ENCODE measurements around the gene APEH.

Gene APEH

DNA sequence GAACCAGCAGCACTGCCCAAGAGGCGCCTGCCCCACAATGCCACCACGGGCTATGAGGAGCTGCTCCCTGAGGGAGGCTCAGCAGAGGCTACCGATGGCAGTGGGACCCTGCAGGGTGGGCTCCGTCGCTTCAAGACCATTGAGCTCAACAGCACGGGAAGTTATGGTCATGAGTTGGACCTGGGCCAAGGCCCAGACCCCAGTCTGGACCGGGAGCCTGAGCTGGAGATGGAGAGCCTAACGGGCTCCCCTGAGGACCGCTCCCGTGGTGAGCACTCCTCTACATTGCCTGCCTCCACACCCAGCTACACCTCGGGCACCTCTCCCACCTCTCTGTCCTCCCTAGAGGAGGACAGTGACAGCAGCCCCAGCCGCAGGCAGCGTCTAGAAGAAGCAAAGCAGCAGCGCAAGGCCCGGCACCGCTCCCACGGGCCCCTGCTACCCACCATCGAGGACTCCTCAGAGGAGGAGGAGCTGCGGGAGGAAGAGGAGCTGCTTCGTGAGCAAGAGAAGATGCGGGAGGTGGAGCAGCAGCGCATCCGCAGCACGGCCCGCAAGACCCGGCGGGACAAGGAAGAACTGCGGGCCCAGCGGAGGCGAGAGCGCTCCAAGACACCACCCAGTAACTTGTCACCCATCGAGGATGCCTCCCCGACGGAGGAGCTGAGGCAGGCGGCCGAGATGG, 21.8 kb upstream of the APEH start:
- DNase-seq = no peak

DNA sequence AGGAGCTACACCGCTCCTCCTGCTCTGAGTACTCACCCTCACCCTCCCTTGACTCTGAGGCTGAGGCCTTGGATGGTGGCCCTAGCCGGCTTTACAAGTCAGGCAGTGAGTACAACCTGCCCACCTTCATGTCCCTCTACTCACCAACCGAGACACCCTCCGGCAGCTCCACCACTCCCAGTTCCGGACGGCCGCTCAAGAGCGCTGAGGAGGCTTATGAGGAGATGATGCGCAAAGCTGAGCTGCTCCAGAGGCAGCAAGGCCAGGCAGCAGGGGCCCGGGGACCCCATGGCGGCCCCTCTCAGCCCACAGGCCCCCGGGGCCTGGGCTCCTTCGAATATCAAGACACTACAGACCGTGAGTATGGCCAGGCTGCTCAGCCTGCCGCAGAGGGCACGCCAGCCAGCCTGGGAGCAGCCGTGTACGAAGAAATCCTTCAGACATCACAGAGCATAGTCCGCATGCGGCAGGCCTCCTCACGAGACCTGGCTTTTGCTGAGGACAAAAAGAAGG, 21.2 kb upstream of the APEH start:
- DNase-seq = no peak

DNA sequence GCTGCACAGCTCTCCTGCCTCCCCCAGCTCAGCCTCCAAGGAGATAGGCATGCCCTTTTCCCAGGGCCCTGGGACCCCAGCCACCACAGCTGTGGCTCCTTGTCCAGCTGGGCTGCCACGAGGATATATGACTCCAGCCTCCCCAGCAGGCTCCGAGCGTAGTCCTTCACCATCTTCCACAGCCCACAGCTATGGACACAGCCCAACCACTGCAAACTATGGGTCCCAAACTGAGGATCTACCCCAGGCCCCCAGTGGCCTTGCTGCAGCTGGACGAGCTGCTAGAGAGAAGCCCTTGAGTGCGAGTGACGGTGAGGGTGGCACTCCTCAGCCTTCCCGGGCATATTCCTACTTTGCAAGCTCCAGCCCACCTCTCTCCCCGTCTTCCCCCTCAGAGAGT, 20.5 kb upstream of the APEH start:
- DNase-seq = no peak

DNA sequence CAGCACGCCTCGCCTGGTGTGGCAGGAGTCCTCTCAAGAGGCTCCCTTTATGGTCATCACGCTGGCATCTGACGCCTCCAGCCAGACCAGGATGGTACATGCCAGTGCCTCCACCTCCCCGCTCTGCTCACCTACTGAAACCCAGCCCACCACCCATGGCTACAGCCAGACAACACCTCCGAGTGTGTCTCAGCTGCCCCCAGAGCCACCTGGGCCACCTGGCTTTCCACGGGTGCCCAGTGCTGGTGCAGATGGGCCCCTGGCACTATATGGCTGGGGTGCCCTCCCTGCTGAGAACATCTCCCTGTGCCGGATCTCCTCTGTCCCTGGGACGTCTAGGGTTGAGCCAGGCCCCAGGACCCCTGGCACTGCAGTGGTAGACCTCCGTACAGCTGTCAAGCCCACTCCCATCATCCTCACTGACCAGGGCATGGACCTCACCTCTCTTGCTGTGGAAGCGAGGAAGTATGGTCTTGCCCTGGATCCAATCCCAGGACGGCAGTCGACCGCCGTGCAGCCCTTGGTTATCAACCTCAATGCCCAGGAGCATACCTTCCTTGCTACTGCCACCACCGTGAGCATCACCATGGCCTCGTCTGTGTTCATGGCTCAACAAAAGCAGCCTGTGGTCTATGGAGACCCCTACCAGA, 19.9 kb upstream of the APEH start:
- DNase-seq = no peak

DNA sequence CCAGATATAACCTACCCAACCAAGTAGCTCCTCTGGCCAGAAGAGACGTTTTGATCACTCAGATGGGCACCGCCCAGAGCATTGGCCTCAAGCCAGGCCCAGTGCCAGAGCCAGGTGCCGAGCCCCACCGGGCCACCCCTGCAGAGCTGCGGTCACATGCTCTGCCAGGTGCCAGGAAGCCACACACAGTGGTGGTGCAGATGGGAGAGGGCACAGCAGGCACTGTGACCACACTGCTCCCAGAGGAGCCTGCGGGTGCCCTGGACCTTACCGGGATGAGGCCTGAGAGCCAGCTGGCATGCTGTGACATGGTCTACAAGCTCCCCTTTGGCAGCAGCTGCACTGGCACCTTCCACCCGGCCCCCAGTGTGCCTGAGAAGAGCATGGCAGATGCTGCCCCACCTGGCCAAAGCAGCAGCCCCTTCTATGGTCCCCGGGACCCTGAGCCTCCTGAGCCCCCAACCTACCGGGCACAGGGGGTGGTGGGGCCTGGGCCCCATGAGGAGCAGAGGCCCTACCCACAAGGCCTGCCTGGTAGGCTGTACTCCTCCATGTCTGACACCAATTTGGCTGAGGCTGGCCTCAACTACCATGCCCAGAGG, 19.1 kb upstream of the APEH start:
- DNase-seq = no peak

DNA sequence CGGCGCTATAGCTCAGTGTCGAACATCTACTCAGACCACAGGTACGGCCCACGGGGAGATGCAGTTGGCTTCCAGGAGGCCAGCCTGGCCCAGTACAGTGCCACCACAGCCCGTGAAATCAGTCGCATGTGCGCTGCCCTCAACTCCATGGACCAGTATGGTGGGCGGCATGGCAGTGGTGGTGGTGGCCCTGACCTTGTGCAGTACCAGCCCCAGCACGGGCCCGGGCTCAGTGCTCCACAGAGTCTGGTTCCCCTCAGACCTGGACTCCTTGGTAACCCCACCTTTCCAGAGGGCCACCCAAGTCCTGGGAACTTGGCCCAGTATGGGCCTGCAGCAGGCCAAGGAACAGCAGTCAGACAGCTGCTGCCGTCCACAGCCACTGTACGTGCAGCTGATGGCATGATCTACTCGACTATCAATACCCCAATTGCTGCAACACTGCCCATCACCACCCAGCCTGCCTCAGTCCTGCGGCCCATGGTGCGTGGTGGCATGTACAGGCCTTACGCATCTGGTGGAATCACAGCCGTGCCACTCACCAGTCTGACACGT, 18.3 kb upstream of the APEH start:
- DNase-seq = no peak

DNA sequence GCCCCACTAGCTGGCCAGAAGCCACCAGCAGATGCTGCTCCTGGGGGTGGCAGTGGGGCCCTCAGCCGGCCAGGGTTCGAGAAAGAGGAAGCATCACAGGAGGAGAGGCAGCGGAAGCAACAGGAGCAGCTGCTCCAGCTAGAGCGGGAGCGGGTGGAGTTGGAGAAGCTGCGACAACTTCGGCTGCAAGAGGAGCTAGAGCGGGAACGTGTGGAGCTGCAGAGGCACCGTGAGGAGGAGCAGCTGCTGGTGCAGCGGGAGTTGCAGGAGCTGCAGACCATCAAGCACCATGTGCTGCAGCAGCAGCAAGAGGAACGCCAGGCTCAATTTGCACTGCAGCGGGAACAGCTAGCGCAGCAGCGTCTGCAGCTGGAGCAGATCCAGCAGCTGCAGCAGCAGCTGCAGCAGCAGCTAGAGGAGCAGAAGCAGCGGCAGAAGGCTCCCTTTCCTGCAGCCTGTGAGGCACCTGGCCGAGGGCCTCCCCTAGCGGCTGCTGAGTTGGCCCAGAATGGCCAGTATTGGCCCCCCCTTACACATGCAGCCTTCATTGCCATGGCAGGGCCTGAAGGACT, 17.5 kb upstream of the APEH start:
- DNase-seq = no peak

DNA sequence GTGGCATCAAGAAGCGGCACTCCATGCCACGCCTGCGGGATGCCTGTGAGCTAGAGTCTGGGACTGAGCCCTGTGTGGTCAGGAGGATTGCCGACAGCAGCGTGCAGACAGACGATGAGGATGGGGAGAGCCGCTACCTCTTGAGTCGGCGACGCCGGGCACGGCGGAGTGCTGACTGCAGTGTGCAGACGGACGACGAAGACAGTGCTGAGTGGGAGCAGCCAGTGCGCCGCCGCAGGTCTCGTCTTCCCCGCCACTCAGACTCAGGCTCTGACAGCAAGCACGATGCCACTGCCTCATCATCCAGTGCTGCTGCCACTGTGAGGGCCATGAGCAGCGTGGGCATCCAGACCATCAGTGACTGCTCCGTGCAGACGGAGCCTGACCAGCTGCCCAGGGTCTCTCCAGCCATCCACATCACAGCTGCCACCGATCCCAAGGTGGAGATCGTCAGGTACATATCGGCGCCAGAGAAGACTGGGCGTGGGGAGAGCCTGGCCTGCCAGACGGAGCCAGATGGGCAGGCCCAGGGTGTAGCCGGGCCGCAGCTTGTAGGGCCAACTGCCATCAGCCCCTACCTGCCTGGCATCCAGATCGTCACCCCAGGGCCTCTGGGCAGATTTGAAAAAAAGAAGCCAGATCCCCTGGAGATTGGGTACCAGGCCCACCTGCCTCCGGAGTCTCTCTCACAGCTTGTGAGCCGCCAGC, 16.8 kb upstream of the APEH start:
- no peak for DNase-seq

DNA sequence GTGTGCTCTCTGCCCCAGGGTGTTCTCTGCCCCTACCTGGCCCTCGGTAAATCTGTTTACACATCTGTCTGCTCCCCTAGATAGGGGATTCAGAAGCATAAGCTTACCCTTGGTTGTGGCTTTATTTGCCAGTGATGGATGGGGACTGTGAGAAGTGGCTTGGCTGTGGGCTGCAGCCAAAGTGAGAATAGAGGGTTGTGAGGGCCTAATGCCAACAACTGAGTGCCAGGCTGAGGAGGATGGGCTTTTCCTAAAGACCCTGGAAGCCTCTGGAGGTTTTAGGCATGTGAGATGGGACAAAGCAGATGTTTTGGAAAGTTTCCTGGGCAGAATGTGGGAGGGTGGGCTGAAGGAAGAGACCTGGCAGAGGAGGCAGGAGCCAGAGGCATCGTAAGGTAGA, 15.4 kb upstream of the APEH start:
- no peak for DNase-seq

DNA sequence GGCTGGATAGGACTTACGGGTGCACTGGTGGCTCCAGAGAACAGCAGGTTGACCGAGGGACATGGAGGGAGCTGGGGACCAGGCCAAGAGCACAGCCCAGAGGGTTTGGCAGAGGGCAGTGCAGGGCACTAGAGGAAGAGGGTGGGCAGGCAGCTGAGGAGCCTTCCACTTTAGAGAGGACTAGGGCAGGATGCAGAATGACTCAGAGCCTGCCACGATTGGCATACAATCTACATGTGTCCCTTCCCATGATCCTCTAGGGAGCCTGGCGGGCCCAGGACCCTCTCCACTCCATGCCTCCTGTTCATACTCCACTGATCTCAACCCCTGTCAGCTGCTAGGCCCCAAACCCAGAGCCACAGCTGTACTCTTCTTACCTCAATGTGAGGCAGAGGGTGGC, 14.4 kb upstream of the APEH start:
- DNase-seq = no peak

DNA sequence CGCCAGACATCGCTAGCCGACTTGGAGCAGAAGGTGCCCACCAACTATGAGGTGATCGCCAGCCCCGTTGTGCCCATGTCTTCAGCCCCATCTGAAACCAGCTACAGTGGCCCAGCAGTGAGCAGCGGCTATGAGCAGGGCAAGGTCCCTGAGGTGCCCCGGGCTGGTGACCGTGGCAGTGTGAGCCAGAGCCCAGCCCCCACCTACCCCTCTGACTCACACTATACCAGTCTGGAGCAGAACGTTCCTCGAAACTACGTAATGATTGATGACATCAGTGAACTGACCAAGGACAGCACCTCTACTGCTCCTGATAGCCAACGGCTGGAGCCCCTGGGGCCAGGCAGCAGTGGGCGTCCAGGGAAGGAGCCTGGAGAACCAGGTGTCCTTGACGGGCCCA, 12.9 kb upstream of the APEH start:
- DNase-seq = no peak

DNA sequence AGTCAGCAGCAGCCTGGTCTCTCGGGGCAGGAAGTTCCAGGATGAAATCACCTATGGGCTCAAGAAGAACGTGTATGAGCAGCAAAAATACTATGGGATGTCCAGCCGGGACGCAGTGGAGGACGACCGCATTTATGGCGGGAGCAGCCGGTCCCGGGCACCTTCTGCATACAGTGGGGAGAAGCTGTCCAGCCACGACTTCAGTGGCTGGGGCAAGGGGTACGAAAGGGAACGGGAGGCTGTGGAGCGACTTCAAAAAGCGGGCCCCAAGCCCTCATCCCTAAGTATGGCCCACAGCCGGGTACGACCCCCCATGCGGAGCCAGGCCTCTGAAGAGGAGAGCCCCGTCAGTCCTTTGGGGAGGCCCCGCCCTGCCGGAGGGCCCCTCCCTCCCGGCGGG, 12.1 kb upstream of the APEH start:
- DNase-seq = no peak

DNA sequence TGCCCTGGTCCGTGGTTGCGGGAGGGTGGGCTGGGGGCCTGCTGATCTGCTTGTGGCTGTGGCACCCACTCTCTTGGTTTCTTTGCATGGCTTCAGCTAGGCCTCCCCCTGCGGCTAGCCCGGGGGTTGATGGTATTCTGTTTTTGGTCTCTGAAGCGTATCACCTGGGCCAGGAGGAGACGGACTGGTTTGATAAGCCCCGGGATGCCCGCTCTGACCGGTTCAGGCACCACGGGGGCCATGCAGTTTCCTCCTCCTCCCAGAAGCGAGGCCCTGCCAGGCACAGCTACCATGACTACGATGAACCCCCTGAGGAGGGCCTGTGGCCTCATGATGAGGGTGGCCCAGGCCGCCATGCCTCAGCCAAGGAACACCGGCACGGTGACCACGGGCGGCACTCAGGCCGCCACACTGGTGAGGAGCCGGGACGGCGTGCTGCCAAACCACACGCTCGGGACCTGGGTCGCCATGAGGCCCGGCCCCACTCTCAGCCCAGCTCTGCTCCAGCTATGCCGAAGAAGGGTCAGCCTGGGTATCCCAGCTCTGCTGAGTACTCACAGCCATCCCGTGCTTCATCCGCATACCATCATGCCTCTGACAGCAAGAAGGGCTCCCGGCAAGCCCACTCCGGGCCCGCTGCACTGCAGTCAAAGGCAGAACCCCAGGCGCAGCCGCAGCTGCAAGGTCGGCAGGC, 11.3 kb upstream of the APEH start:
- DNase-seq = no peak

DNA sequence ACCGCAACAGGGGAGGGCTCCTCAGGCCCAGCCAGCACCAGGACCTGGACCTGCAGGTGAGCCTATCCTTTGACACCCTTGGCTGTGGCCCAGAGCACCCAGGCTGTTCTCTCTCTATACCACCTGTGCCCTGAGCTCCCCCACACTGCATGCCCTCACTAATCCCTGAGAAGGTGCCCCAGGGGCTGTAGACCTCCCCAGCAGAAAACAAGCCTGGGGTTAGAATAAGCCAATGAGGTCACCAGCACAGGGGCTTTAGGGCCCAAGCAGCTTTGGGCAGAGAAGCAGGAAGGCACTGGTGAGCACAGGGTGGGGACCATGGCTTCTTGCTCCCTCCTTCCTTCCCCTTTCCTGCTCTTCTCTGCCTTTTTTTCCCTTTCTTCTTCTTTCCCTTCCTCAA, 10.3 kb upstream of the APEH start:
- no peak for DNase-seq

DNA sequence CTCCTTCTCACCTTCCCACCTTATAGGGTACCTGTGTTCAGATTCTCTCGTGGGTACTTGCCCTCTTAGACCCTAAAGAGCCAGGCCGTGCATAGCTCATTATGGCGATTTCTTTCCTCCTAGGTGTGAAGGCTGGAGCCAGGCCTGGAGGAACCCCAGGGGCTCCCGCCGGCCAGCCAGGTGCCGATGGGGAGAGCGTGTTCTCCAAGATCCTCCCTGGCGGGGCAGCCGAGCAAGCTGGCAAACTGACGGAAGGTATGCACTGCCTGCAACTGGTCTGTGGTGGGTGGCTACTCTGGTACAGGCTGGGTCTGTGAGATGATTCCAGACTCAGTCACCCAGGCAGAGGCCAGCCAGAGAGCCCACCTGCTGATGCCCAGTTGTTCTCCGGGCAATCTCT, 9.9 kb upstream of the APEH start:
- DNase-seq = no peak

DNA sequence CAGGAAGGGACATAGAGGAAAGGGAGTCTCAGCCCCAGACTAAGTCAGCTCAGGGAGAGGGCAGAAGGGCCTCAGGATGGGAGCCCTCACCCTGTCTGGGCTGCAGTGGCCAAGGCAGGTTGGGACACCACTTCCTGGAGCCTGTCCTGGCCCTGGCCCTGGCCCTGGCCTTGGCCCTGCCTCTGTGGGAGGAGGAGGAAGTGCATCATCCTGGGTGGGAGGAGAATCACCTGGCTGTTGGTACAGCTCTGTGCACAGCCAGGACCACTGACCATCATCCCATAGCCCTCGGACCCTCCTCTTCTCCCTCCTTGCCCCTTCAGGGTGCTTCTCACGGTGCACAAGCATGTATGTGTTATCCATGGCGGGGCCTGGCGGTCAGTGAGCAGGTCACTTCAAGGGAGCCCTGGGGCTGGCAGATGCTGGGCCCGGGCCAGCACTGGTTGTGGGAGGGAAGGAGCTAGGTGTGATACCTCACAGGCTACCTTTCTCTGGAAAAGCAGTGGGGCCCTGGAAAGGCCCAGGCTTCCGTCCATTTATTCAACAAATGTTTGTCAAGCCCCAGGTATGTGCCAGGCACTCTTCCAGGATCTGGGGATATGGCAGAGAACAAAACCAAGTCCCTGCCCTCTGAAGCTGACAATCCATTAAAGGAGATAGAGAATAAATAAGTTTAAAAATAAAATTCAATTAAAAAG, 8.2 kb upstream of the APEH start:
- no peak for DNase-seq

DNA sequence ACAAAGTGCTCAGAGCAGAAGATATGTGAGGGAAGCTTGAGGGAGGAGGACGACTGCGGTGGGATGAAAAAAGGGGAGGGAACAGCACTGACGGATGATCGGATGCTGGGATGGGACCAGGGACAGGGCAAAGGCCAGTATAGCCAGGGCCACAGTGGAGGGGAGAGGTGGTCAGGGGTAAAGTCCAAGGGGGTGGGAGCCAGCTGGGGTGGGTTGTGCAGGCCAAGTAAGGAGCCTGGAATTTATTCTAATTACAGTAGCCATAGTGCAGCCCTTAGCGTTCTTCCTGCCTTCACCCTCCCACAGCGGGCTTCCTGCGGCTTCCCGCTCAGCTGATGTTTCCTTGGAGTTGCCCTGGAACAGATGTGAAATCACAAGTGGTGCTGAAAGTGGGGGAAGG, 7.6 kb upstream of the APEH start:
- DNase-seq = no peak

DNA sequence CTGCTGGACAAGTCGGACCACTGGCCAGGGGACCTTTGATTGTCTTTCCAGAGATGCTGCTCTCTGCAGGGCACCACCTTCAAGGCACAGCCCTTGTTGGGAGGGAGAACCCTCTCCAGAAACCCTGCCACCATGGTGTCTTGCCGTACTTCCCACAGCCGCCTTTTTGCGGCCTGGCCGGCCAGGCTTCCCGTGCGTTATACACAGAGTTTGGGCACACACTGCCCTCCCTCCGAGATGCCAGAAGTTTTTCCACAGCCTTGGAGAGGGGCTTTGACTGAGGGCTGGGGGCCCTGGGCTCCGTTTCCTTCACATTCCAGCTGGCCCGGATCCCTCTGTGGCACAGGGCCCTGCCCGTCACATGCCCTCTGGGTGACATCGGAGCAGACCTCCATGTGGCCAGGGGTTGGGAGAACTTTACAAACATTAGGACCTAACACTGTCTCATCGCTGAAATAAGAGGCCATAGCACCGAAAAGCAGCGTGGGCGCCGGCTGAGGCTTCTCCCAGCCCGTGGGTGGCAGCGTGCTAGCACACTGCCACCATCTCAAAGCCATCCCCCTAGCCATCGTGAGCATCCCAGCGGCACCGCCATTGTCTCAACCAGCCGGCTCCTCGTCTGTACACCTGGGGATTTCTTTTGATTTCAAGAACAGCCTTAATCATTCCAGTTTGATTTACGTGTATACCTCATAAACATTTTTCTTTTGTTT, 6.3 kb upstream of the APEH start:
- no peak for DNase-seq

DNA sequence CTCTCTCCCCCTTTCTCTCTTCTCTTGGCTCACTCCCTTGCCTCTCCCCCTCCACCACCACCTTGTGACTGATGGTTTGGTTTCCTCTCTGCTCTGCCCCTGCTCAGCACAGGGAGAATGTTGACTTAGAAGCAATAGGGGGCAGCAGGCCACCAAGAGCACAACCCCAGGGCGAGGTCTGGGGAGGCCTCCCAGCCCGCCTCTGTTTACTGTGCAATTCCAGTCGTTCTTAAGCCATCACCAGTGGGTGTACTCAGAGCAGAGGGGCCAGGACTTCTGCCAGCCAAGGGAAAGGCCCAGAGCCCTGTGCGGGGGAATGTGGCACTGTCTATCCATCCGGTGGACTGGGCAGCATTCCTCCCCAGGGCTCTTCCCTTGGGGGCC, 5.7 kb upstream of the APEH start:
- no peak for DNase-seq

DNA sequence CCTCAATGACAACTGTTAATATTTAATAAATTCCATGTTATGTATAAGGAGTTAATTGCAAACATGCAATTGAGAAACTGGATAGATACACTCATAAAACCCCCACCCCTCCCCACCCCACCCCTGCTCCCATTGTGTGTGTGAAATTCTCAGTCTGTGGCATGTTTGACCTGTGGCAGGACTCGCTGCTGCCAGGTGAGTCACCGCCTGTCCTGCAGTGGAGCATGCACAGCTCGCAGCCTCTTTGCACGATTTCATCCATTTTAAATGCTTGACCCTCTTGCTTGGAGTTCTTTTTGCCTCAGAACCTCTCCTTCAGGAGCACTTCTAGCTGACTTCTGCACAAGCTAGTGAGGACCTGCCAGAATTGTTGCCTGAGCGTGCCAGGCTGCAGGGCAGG, 5.3 kb upstream of the APEH start:
- DNase-seq = no peak

DNA sequence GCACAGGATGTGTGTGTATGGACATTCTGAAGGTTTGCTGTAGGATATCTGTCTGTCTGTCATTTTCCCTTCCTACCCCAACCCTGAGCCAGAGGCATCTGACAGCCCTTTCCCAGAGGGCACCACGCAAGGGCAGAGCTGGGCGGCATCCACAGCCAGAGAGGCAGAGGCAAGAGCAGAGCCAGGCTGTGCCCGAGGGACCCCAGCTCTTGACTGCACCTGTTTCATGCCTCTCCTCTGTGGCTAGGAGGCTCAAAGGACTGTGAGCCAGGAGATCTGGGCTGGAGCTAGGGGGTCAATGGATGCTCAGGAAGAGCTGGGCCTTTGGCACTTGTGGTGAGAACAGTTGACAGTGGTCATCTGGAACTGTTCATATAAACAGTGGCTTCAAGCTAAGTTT, 4.8 kb upstream of the APEH start:
- DNase-seq = no peak
